Fibroblast of skin of right quadriceps (primary cell): ENCODE results near the gene CMTM2.

Source experiments
- DNase-seq: peaks from one replicate; pipeline ENCODE4 v3.0.0-alpha.2; 2013

Gene CMTM2

GRCh38 chr16:66637806-66638205, 58.5 kb downstream of the CMTM2 start:
- no peak for DNase-seq
